Fibroblast of mammary gland (primary cell): ENCODE results near the gene CDC14A.
"Not testable (repeated sequence)": the region's sequence is repeated elsewhere in the genome, so short reads cannot be mapped to it uniquely, and the experiment has no call there.

Source experiments
- DNase-seq: peaks from one replicate; pipeline ENCODE4 v3.0.0-alpha.2; 2010; ENCODE audit warnings: low read depth
- H3K4me3 ChIP-seq: 2 replicates; pipeline ENCODE4 v1.5.1; 2011; ENCODE audit warnings: low read depth, mild to moderate bottlenecking, low read length, moderate library complexity; ENCODE audit not compliant: control insufficient read depth
- TF ChIP-seq, protein P1 (sequence below): conservative IDR thresholded peaks from 2 replicates; pipeline ENCODE4 v1.5.1; 2011; ENCODE audit warnings: low read depth, low read length, inconsistent platforms; ENCODE audit not compliant: control insufficient read depth, insufficient read depth

Gene CDC14A

DNA sequence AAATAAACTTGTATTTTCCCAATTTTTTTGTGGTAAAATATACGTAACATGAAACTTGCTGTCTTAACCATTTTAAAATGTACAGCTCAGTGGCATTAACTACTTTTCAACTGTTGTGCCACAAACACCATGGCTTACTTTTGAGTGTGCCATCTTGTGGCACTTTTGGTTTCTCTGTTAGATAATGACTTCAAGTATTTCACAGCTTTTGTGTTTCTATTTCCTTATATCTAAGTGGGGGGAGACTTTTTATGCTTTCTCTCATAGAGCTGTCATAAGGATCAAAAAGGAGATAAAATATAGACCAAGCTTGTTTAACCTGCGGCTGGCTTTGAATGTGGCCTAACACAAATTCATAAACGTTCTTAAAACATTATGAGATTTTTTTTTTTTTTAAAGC, 44.3 kb downstream of the CDC14A start:
- no peak for DNase-seq
- no peak overlapping the region for H3K4me3 ChIP-seq

DNA sequence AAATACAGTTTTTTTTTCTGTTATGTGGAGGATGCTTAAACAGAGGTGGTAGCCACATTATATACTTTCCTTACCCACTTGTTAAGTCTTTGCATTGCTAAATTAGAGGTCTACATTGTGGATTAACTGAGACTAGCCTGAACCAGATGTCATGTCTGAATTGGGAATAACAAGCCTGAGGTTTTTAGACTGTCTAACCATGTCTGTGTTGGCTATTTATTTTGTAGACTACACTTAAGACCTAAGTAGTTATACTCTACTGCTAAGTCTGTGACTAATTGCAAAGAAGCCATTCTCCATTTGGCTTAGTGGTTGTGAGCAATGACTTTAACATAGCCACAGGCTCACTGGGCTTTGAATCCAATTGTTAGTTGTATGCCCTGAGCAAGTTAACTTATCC, 45.4 kb downstream of the CDC14A start:
- TF ChIP-seq, protein P1, sequence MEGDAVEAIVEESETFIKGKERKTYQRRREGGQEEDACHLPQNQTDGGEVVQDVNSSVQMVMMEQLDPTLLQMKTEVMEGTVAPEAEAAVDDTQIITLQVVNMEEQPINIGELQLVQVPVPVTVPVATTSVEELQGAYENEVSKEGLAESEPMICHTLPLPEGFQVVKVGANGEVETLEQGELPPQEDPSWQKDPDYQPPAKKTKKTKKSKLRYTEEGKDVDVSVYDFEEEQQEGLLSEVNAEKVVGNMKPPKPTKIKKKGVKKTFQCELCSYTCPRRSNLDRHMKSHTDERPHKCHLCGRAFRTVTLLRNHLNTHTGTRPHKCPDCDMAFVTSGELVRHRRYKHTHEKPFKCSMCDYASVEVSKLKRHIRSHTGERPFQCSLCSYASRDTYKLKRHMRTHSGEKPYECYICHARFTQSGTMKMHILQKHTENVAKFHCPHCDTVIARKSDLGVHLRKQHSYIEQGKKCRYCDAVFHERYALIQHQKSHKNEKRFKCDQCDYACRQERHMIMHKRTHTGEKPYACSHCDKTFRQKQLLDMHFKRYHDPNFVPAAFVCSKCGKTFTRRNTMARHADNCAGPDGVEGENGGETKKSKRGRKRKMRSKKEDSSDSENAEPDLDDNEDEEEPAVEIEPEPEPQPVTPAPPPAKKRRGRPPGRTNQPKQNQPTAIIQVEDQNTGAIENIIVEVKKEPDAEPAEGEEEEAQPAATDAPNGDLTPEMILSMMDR: no peak
- DNase-seq: no peak

More for the DNA sequence above, 44.3 kb downstream of the CDC14A start:
- TF ChIP-seq, protein P1: no peak

DNA sequence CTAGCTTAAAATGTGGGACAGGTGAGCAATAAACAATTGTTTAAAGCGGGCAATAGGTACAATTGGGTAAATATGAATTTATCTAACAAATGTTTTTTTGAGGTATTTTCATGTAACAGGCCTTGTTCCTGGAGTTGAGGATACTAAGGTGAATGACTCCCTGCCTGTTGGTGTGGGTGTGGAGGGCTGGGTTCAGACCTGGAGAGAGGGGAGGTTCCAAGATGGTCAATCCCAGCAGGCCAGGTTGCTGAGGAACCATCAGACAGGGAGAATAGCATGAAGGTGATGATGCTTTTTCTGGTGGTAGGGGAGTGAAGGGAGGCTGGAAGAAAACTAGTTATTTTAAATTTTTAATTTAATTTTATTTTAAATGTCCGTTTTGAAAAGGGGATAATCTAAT, 46.3 kb downstream of the CDC14A start:
- no peak overlapping the region for H3K4me3 ChIP-seq
- DNase-seq: no peak
- TF ChIP-seq, protein P1: no peak

More for the DNA sequence above, 45.4 kb downstream of the CDC14A start:
- no peak overlapping the region for H3K4me3 ChIP-seq

DNA sequence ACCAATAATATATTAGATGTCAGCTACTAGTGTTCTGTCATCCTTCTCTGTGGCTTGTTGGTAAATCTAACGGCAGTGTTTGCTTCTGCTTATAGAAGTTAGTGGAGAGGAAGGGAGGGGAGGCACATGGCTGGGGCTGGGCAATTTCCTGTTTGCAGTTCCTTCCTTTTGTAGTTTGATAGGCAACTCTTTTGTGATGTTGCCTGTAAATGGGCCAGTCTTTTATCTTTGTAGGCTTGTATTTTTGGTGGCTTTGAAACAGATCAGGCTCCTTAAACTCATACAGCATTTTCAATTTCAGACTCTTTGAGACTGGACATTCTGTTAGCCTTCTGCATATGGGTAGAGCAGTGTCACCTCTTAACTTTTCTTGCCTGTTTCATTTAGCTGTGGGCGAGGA, 48.1 kb downstream of the CDC14A start:
- DNase-seq: no peak
- TF ChIP-seq, protein P1: no peak
- no peak overlapping the region for H3K4me3 ChIP-seq

DNA sequence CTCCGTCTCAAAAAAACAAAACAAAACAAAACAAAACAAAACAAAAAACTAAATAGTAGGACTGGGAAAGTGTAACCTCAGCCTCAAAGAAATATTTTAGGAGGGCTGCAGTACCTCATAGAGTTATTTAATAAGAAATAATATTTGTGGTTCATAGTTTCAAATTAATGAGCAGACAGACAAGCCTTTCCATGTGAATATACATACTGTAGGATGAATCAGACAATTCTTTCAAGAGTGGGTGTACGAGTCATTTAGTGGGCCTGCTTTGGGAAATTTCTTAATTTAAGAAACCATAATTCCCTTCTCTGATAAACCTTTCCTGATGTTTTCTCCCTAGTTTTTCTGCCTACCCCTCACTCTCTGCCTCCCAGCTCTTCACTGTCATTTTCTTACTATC, 52.5 kb downstream of the CDC14A start:
- peak; percentile 10 for DNase-seq
- TF ChIP-seq, protein P1: no peak
- no peak overlapping the region for H3K4me3 ChIP-seq

DNA sequence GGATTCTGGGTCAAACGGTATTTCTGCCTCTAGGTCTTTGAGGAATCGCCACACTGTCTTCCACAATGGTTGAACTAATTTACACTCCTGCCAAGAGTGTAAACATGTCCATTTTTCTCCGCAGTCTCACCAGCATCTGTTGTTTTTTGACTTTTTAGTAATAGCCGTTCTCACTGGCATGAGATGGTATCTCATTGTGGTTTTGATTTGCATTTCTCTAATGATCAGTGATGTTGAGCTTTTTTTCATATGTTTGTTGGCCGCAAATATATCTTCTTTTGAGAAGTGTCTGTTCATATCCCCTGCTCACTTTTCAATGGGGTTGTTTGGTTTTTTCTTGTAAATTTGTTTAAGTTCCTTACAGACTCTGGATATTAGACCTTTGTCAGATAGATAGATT, 53.6 kb downstream of the CDC14A start:
- H3K4me3 ChIP-seq, DNase-seq: not testable (repeated sequence)

DNA sequence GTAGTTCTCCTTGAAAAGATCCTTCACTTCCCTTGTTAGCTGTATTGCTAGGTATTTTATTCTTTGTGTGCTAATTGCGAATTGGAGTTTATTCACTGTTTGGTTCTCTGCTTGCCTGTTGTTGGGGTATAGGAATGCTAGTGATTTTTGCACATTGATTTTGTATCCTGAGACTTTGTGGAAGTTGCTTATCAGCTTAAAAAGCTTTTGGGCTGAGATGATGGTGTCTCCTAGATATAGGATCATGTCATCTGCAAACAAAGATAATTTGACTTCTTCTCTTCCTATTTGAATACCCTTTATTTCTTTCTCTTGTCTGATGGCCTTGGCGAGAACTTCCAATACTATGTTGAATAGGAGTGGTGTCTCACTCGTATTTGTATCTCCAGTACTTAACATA, 55.1 kb downstream of the CDC14A start:
- H3K4me3 ChIP-seq, DNase-seq: not testable (repeated sequence)

DNA sequence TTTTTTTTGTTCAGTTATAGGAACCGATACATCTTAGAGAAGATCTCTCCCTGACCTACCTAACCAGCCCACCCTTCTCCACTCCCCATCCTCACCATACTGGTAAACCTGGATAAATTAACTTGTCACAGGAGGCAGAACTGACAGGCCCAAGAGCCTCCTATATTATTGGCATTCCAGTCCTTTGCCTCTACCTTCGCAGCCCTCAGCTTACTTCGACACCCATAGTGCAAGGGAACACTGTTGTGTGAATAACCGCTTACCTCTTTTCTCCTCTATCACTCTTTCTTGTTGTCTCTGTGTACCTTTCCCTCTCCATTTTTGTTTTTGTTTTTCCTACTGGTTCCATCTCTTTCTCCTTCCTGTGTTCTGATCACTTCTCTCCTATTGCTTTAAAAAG, 58.7 kb downstream of the CDC14A start:
- TF ChIP-seq, protein P1: no peak
- no peak overlapping the region for H3K4me3 ChIP-seq
- DNase-seq: no peak
